ENCODE data around the gene SLC1A2. TPM values are rescaled to one million over a fixed set of nuclear protein-coding genes. Genes with fewer than 3 reads are reported as not detected.

Gene SLC1A2
- total and polyA plus RNA-seq, 7 experiments from 2014 or later, result 0.13 to 0.69 (median 0.24) TPM; not detected in 4

- H3K4me1 Mint-ChIP-seq, result peaks cover 22 to 84% (median 43%) of the 10 kb centered on the region in 7 donors
Measured at GRCh38 chr11:35253237-35253636, 166.1 kb downstream of the SLC1A2 start.

GRCh38 chr11:35250621-35251020 lies 168.7 kb downstream of the SLC1A2 start:
- Histone ChIP-seq H3K9me3 (ENCODE audit: control insufficient read depth in 2 of 3, low read length in 3 of 3) (peaks cover 0 to 9% (median 6%) of the 10 kb centered on the region in 3 experiments), H3K27me3 (ENCODE audit: control insufficient read depth in 2 of 2, insufficient read depth in 2 of 2, low read length in 2 of 2) (no peaks in the 10 kb centered on the region), H3K4me1 (ENCODE audit: control insufficient read depth in 2 of 2, insufficient read depth in 2 of 2, low read length in 2 of 2) (peaks cover 33% of the 10 kb centered on the region in 2 donors), H3K36me3 (ENCODE audit: control insufficient read depth in 2 of 3, insufficient read depth in 3 of 3, low read length in 3 of 3) (no peaks in the 10 kb centered on the region), H3K4me3 (ENCODE audit: low read length) (no peak overlapping the region), H3K27ac (ENCODE audit: low read depth, low read length) (no peak overlapping the region)
- ATAC-seq (no peak), DNase-seq (no peak)
- H3K27ac Mint-ChIP-seq, result peak overlapping the region in 6 of 9 donors; percentile 6 to 99 (median 85)
- H3K4me3 Mint-ChIP-seq, result peak overlapping the region in 1 of 10 donors; percentile 17
- peaks cover 0 to 31% (median 12%) of the 10 kb centered on the region in 11 donors for H3K9me3 Mint-ChIP-seq
- peaks cover 14 to 85% (median 44%) of the 10 kb centered on the region in 7 donors for H3K4me1 Mint-ChIP-seq
- CTCF ChIA-PET, result interaction anchor here (1.0 kb wide), 1 partner anchor 9 kb away, joined by 4 read pairs; no protein-coding TSS in a partner anchor
- POLR2A ChIA-PET, result interaction anchor here (0.7 kb wide), 1 partner anchor 8 kb away, joined by 3 read pairs; no protein-coding TSS in a partner anchor
- intact Hi-C loops (cut with micrococcal nuclease), result no loop called here
- peaks cover 0 to 21% (median 6%) of the 10 kb centered on the region in 5 donors for H3K36me3 Mint-ChIP-seq
- H3K27me3 Mint-ChIP-seq, result peaks cover 0 to 21% (median 0%) of the 10 kb centered on the region in 5 donors

More at GRCh38 chr11:35253237-35253636, 166.1 kb downstream of the SLC1A2 start:
- Histone ChIP-seq H3K4me3 (ENCODE audit: low read length) (no peak overlapping the region), H3K36me3 (ENCODE audit: control insufficient read depth in 2 of 3, insufficient read depth in 3 of 3, low read length in 3 of 3) (no peaks in the 10 kb centered on the region), H3K27me3 (ENCODE audit: control insufficient read depth in 2 of 2, insufficient read depth in 2 of 2, low read length in 2 of 2) (no peaks in the 10 kb centered on the region), H3K27ac (ENCODE audit: low read depth, low read length) (no peak overlapping the region), H3K9me3 (ENCODE audit: control insufficient read depth in 2 of 3, low read length in 3 of 3) (peaks cover 0 to 7% (median 6%) of the 10 kb centered on the region in 3 experiments), H3K4me1 (ENCODE audit: control insufficient read depth in 2 of 2, insufficient read depth in 2 of 2, low read length in 2 of 2) (peaks cover 27% of the 10 kb centered on the region in 2 donors)
- DNase-seq, result no peak
- H3K27ac Mint-ChIP-seq, result peak overlapping the region in 3 of 9 donors; percentile 1 to 43 (median 2)
- intact Hi-C loops (cut with micrococcal nuclease), result no loop called here
- H3K4me3 Mint-ChIP-seq, result no peak overlapping the region
- H3K9me3 Mint-ChIP-seq, result peaks cover 0 to 22% (median 8%) of the 10 kb centered on the region in 11 donors
- ATAC-seq, result no peak
- ChIA-PET CTCF (no interaction called here), POLR2A (interaction anchor here (1.2 kb wide), 1 partner anchor 19 kb away, joined by 3 read pairs; no protein-coding TSS in a partner anchor)
- H3K36me3 Mint-ChIP-seq, result peaks cover 0 to 15% (median 6%) of the 10 kb centered on the region in 5 donors
- H3K27me3 Mint-ChIP-seq, result peaks cover 0 to 22% (median 0%) of the 10 kb centered on the region in 5 donors

- H3K27ac ChIP-seq (ENCODE audit: low read depth, low read length), result no peak overlapping the region
- Mint-ChIP-seq H3K9me3 (peaks cover 0 to 31% (median 12%) of the 10 kb centered on the region in 11 donors), H3K36me3 (peaks cover 0 to 18% (median 6%) of the 10 kb centered on the region in 5 donors), H3K4me3 (peak overlapping the region in 1 of 10 donors; percentile 17), H3K27ac (peak overlapping the region in 7 of 9 donors; percentile 5 to 100 (median 91)), H3K4me1 (peaks cover 14 to 87% (median 45%) of the 10 kb centered on the region in 7 donors), H3K27me3 (peaks cover 0 to 18% (median 0%) of the 10 kb centered on the region in 5 donors)
- H3K36me3 ChIP-seq (ENCODE audit: control insufficient read depth in 2 of 3, insufficient read depth in 3 of 3, low read length in 3 of 3), result no peaks in the 10 kb centered on the region
- ChIA-PET CTCF (no interaction called here), POLR2A (no interaction called here)
- H3K4me3 ChIP-seq (ENCODE audit: low read length), result no peak overlapping the region
- H3K27me3 ChIP-seq (ENCODE audit: control insufficient read depth in 2 of 2, insufficient read depth in 2 of 2, low read length in 2 of 2), result no peaks in the 10 kb centered on the region
- peaks cover 0 to 9% (median 6%) of the 10 kb centered on the region in 3 experiments for H3K9me3 ChIP-seq (ENCODE audit: control insufficient read depth in 2 of 3, low read length in 3 of 3)
- DNase-seq, result no peak
- no peak for ATAC-seq
- H3K4me1 ChIP-seq (ENCODE audit: control insufficient read depth in 2 of 2, insufficient read depth in 2 of 2, low read length in 2 of 2), result peaks cover 34 to 35% of the 10 kb centered on the region in 2 donors
- intact Hi-C loops (cut with micrococcal nuclease), result no loop called here
Measured at GRCh38 chr11:35250192-35250591, 169.2 kb downstream of the SLC1A2 start.

- DNase-seq, result no peak
- Histone ChIP-seq H3K36me3 (ENCODE audit: control insufficient read depth in 2 of 3, insufficient read depth in 3 of 3, low read length in 3 of 3) (no peaks in the 10 kb centered on the region), H3K9me3 (ENCODE audit: control insufficient read depth in 2 of 3, low read length in 3 of 3) (peaks cover 0 to 9% (median 6%) of the 10 kb centered on the region in 3 experiments), H3K4me3 (ENCODE audit: low read length) (no peak overlapping the region), H3K4me1 (ENCODE audit: control insufficient read depth in 2 of 2, insufficient read depth in 2 of 2, low read length in 2 of 2) (peaks cover 43 to 44% of the 10 kb centered on the region in 2 donors), H3K27me3 (ENCODE audit: control insufficient read depth in 2 of 2, insufficient read depth in 2 of 2, low read length in 2 of 2) (no peaks in the 10 kb centered on the region), H3K27ac (ENCODE audit: low read depth, low read length) (peak overlapping the region; percentile 75)
- Mint-ChIP-seq H3K4me1 (peaks cover 14 to 90% (median 60%) of the 10 kb centered on the region in 7 donors), H3K27ac (peak overlapping the region in 8 of 9 donors; percentile 56 to 100 (median 99)), H3K36me3 (peaks cover 0 to 15% (median 4%) of the 10 kb centered on the region in 5 donors), H3K27me3 (peaks cover 0 to 14% (median 0%) of the 10 kb centered on the region in 5 donors), H3K9me3 (peaks cover 0 to 31% (median 12%) of the 10 kb centered on the region in 11 donors), H3K4me3 (peak overlapping the region in 2 of 10 donors; percentile 62 to 75)
- no peak for ATAC-seq
- ChIA-PET POLR2A (no interaction called here), CTCF (no interaction called here)
- intact Hi-C loops (cut with micrococcal nuclease), result no loop called here
Measured at GRCh38 chr11:35248558-35249323, 170.6 kb downstream of the SLC1A2 start.

GRCh38 chr11:35247863-35248262 lies 171.5 kb downstream of the SLC1A2 start:
- Histone ChIP-seq H3K36me3 (ENCODE audit: control insufficient read depth in 2 of 3, insufficient read depth in 3 of 3, low read length in 3 of 3) (no peaks in the 10 kb centered on the region), H3K27me3 (ENCODE audit: control insufficient read depth in 2 of 2, insufficient read depth in 2 of 2, low read length in 2 of 2) (no peaks in the 10 kb centered on the region), H3K4me1 (ENCODE audit: control insufficient read depth in 2 of 2, insufficient read depth in 2 of 2, low read length in 2 of 2) (peaks cover 50 to 52% of the 10 kb centered on the region in 2 donors), H3K27ac (ENCODE audit: low read depth, low read length) (peak overlapping the region; percentile 75), H3K9me3 (ENCODE audit: control insufficient read depth in 2 of 3, low read length in 3 of 3) (peaks cover 0 to 9% (median 6%) of the 10 kb centered on the region in 3 experiments), H3K4me3 (ENCODE audit: low read length) (no peak overlapping the region)
- H3K36me3 Mint-ChIP-seq, result peaks cover 0 to 15% (median 6%) of the 10 kb centered on the region in 5 donors
- ATAC-seq (peak; percentile 56), DNase-seq (peak in 2 of 9 donors; percentile 35 to 63)
- peaks cover 0 to 13% (median 0%) of the 10 kb centered on the region in 5 donors for H3K27me3 Mint-ChIP-seq
- H3K4me1 Mint-ChIP-seq, result peaks cover 18 to 92% (median 67%) of the 10 kb centered on the region in 7 donors
- peaks cover 0 to 31% (median 12%) of the 10 kb centered on the region in 11 donors for H3K9me3 Mint-ChIP-seq
- POLR2A ChIA-PET, result interaction anchor here (0.8 to 2.8 kb wide), 11 partner anchors 8 to 124 kb away, joined by 3 to 12 read pairs (median 5); no protein-coding TSS in a partner anchor
- CTCF ChIA-PET, result interaction anchor here (1.0 to 1.8 kb wide), 4 partner anchors 9 to 321 kb away, joined by 3 to 8 read pairs (median 6); no protein-coding TSS in a partner anchor
- H3K4me3 Mint-ChIP-seq, result peak overlapping the region in 9 of 10 donors; percentile 44 to 81 (median 70)
- peak overlapping the region; percentile 47 to 100 (median 99) for H3K27ac Mint-ChIP-seq
- intact Hi-C loops (cut with micrococcal nuclease), result loop anchor here in 1 of 2 donors (1.0 to 2.0 kb wide), 3 partner anchors 12 to 82 kb away; no protein-coding TSS in a partner anchor

GRCh38 chr11:35247428-35247827 lies 171.9 kb downstream of the SLC1A2 start:
- Mint-ChIP-seq H3K36me3 (peaks cover 0 to 15% (median 6%) of the 10 kb centered on the region in 5 donors), H3K27me3 (peaks cover 0 to 9% (median 0%) of the 10 kb centered on the region in 5 donors), H3K4me3 (peak overlapping the region; percentile 42 to 81 (median 69)), H3K27ac (peak overlapping the region; percentile 58 to 100 (median 99)), H3K9me3 (peaks cover 0 to 31% (median 12%) of the 10 kb centered on the region in 11 donors), H3K4me1 (peaks cover 21 to 92% (median 69%) of the 10 kb centered on the region in 7 donors)
- DNase-seq, result peak in 8 of 9 donors; percentile 50 to 91 (median 87)
- intact Hi-C loops (cut with micrococcal nuclease), result loop anchor here in 1 of 2 donors (1.0 to 2.0 kb wide), 3 partner anchors 11 to 81 kb away; no protein-coding TSS in a partner anchor
- no peak overlapping the region for H3K4me3 ChIP-seq (ENCODE audit: low read length)
- peak overlapping the region; percentile 75 for H3K27ac ChIP-seq (ENCODE audit: low read depth, low read length)
- peaks cover 0 to 9% (median 6%) of the 10 kb centered on the region in 3 experiments for H3K9me3 ChIP-seq (ENCODE audit: control insufficient read depth in 2 of 3, low read length in 3 of 3)
- no peaks in the 10 kb centered on the region for H3K27me3 ChIP-seq (ENCODE audit: control insufficient read depth in 2 of 2, insufficient read depth in 2 of 2, low read length in 2 of 2)
- POLR2A ChIA-PET, result interaction anchor here (0.7 to 2.8 kb wide), 19 partner anchors 9 to 123 kb away, joined by 3 to 12 read pairs (median 5); partner anchors contain the start of gene CD44
- peak; percentile 96 for ATAC-seq
- H3K4me1 ChIP-seq (ENCODE audit: control insufficient read depth in 2 of 2, insufficient read depth in 2 of 2, low read length in 2 of 2), result peaks cover 54 to 57% of the 10 kb centered on the region in 2 donors
- H3K36me3 ChIP-seq (ENCODE audit: control insufficient read depth in 2 of 3, insufficient read depth in 3 of 3, low read length in 3 of 3), result no peaks in the 10 kb centered on the region
- CTCF ChIA-PET, result interaction anchor here (1.0 to 1.8 kb wide), 5 partner anchors 10 to 321 kb away, joined by 3 to 8 read pairs (median 6); no protein-coding TSS in a partner anchor
